GM19023 (cell line): ENCODE data around the gene GAL.

ENCODE experiments used
- ATAC-seq: cut with Tn5 transposase; IDR thresholded peaks from one replicate; pipeline ENCODE4 v1.9.1; 2021; ENCODE audit warnings: mild to moderate bottlenecking, moderate library complexity; ENCODE audit not compliant: unreplicated experiment

GAL gene

DNA sequence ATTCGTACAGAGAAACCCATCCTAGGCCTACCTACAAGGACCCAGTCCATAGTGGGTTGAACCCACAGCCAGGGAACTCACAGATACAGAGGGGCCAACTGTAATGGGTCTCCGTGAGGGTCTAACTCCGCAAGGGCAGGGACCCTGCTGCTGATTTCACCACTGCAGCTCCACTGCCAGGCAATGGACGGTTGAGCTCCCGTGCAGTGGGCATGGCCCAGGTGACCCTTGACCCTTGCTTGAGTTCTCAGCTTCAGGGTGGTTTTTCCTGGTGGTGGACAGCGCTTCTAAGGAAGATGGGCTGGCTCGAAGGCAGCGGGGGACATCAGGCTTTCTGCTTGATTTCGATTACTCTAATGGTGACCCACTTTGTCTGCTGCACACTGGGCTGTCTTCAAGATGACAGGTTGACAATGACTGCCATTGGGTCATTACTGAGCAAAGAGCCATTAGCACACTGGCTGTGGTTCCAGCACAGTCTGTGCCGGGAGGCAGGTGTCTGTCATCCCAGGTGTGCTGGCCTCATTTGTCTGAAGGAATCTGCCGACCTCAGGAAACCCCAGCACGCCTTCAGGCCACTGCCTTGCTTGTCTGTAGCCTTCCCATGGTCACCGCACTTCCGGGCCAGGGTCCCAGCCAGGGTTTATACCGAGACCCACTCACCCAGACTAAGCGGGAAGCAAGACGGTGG, 3.7 kb upstream of the GAL start:
- no peak for ATAC-seq

DNA sequence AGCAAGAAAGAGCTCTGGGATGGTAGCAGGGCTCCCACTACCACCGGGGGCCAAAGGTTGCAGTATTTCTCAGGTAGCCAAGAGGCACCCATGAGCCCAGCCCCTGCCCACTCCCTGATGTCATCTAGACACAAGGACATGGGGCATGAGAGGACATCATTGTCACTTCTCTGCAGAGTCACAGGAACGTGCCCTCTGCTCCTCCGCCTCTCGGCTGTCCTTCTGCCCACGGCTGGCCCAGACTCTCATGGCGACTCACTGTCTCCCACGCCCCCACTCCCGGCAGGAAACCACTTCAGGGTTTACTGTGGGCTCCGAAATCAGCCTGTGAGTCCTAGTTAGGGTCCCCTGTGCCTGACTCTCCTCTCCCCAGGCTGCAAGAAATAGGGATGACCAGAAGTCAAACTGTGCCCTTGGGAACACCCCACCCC, 1.8 kb upstream of the GAL start:
- ATAC-seq, result no peak

GRCh38 chr11:68683121-68683520, 1.2 kb upstream of the GAL start:
- no peak for ATAC-seq

GRCh38 chr11:68683536-68684384, 584 bp upstream of the GAL start:
- ATAC-seq, result no peak

- no peak for ATAC-seq
Observed at GRCh38 chr11:68685656-68686380, 1.5 kb downstream of the GAL start.

GRCh38 chr11:68686486-68686885, 2.1 kb downstream of the GAL start:
- no peak for ATAC-seq

DNA sequence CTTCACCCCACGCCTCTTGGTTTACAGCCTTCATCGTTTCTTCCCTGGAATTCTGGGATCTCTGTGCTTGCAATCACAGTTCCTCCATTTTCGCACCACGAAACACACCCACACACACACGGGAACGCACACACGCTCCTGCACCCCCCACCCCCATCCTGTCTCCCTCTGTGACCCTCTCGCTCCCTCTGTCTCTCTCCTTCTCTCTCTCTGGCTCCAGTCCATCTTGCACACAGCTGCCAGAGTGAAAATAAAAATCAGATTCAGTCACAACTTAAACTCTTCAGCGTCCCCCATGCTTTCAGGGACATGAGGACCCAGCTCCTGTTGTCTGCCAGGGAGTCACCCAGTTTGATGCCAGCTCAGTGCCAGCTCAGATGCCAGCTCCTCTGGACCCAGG, 3.0 kb downstream of the GAL start:
- no peak for ATAC-seq

GRCh38 chr11:68687986-68688385, 3.6 kb downstream of the GAL start:
- ATAC-seq, result no peak

GRCh38 chr11:68688881-68689280, 4.5 kb downstream of the GAL start:
- ATAC-seq, result no peak

DNA sequence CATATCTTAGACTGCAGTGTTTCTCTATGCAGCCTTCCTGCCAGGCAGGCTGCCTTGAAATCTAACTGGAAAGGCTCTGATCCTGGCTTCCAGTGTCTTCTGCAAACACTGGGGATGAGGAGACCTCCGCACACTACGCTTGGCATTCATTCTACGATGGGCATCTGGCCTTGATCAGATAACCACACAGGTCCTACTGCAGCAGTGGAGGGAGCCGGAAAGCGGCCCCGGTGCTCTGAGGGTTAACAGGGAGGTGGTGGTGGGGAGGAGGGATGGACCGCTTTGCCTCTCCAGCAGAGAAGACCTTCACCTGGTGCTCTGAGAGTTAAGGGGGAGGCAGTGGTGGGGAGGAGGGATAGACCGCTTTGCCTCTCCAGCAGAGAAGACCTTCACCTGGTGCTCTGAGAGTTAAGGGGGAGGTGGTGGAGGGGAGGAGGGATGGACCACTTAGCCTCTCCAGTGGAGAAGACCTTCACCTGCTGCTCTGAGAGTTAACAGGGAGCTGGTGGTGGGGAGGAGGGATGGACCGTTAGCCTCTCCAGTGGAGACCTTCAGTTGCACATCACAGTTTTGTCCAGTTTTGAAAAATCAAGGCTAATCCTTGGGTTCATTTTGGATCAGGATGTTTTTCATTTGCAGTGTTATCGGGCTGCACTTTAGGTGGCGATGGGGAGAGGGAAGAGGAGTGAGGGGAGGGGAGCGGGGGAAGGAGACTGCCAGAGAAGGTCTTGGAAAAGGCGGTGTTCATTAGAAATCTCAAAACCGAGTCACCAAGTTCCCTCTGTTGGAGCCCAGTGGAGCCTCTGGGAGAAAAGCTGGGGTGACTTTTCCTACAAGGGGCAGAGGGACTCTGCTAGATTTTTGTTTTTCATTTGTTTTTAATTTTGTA, 5.6 kb downstream of the GAL start:
- no peak for ATAC-seq

DNA sequence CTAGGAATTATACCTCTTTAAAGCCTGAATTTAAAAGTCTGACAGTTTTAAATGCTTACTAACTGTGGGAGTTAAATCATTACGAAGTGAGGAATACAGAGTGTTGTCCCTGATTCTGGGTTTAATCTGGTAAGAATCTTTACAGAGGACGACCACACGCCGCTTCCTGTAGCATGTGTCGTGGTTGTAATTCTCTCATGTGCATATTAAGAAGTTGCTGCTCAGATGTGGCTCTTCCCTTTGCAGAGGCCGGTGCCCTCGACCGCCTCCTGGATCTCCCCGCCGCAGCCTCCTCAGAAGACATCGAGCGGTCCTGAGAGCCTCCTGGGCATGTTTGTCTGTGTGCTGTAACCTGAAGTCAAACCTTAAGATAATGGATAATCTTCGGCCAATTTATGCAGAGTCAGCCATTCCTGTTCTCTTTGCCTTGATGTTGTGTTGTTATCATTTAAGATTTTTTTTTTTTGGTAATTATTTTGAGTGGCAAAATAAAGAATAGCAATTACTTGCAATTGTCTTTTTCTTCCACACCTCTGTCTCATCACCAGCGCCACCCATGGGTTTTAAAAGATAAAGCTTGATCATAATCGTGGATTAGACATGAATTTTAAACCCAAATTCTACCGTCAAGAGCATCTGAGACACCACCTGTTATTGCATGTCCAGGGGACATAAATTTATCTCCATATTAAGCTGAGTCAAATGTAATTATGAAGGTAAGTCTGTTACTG, 6.5 kb downstream of the GAL start:
- ATAC-seq, result no peak

DNA sequence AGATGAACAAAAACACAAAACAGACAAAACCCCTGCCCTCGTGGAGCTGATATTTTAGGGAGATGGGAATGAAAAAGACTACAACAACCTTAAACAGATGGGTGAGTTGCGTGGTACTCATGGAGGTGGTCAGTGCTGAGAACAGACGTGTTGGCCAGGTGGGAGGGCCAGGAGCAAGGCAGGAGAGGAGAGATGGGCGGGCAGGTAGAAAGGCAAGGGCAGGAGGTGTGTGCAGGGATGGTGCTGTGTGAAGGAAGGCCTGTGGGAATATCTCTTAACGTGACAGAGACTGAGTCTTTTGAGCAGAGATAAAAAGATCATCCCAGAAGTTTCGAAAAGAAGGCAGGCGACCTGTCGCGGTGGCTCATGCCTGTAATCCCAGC, 7.0 kb downstream of the GAL start:
- ATAC-seq, result no peak

- no peak for ATAC-seq
Observed at GRCh38 chr11:68692115-68692514, 7.8 kb downstream of the GAL start.

- ATAC-seq, result no peak
Observed at GRCh38 chr11:68692871-68693483, 8.6 kb downstream of the GAL start.

GRCh38 chr11:68693484-68693882, 9.1 kb downstream of the GAL start:
- no peak for ATAC-seq

DNA sequence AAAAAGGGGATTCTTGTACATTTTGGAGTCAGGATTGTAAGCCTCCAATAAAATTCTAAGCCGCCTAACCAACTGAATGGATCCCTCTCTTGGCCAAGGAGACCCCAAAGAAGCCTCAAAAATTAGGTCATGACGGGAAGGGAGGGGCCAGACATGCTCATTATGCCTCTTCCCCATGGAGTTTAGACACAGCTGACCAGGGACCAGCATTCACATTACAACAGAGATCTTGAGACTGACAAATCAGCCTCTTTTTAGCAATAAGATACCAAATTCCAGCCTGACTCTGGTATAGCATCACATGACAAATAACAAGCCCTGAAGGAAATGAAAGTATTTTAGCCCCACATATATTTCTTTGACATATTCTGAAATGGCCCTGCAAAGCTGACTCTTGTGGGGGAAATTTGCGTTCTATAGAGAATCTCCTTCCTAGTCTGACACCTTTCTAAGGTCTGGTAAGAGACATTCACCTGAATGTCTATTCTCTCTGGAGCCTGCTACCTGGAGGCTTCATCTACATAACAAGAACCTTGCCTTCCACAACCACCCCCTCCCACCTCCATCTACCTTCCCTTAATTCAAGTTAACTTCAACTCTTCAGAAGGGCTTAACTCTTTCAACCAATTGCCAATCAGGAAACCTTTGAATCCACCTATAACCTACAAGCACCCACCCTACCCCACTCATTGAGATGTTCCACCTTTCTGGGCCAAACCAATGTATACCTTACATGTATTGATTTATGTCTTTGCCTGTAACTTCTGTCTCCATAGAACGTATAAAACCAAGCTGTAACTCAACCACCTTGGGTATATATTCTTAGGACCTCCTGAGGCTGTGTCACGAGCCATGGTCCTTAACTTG, 10.3 kb downstream of the GAL start:
- ATAC-seq, result no peak

DNA sequence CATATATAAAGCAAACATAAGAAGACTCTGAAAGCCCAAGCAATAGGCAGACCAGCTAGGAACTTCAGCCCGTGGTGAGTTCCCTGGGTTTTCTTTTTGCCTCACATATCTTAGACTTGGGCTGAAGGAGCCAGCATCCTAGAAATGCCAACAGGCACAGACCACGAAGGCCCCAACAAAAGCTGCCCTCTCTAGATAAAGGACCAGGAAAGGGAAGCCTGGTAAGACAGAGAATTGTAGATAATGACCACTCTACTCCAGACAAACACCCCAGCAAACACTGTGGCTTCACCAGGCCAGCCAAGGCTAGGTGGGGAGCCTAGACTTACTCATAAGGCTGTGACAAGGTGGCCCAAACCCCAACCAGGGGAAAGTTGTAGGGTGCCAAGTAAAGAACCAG, 11.2 kb downstream of the GAL start:
- ATAC-seq, result no peak

DNA sequence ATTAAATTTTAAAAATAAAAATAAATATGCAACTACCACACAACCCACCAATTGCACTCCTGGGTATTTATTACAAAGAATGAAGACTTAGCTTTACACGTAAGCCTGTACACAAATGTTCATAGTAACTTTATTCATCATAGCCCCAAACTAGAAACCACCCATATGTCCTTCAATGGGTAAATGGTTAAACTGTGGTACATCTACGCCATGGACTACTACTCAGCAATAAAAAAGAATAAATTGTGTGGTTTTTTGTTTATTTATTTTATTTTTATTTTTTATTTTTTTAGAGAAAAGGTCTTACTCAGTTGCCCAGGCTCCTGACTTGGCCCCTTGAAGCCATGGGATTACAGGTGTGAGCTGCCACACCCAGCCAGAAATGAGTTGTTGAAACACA, 14.6 kb downstream of the GAL start:
- no peak for ATAC-seq

DNA sequence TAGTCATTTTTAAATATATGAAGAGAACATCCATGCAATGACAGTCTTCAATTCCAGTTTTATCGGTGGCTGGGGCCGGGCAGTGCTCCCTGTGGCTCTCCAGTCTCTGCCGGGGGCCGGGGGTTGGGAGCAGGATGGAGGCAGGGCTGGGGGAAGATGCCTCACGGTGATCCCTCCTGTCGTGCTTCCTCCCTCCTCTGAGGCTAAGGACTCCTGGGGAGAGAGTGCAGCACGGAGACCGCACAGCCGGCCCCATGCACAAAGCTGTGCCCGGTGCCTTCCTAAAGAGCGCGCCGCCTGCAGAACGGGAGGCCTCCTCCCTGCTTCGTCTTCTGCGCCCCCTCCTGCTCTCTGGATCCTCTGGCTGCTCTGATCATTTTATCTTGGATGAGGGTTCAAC, 20.5 kb downstream of the GAL start:
- no peak for ATAC-seq
